Effector CD8-positive, alpha-beta T cell (primary cell): Measurements from ENCODE around the gene CBX5.
"Not testable (repeated sequence)": the region's sequence is repeated elsewhere in the genome, so short reads cannot be mapped to it uniquely, and the experiment has no call there.

Source experiments
- DNase-seq: peaks from one replicate; lab custom pipeline; 2025; lab: John Stamatoyannopoulos, UW

Gene CBX5

GRCh38 chr12:54294152-54294952 lies 14.4 kb upstream of the CBX5 start:
- DNase-seq, result peak; percentile 25

GRCh38 chr12:54292931-54293241 lies 13.0 kb upstream of the CBX5 start:
- no peak for DNase-seq

- no peak for DNase-seq
Observed at GRCh38 chr12:54292083-54292930, 12.4 kb upstream of the CBX5 start.

GRCh38 chr12:54287261-54288157 lies 7.6 kb upstream of the CBX5 start:
- no peak for DNase-seq

GRCh38 chr12:54286042-54287030 lies 6.4 kb upstream of the CBX5 start:
- DNase-seq, result no peak

- DNase-seq, result no peak
Observed at GRCh38 chr12:54285150-54286041, 5.5 kb upstream of the CBX5 start.

- not testable (repeated sequence) for DNase-seq
Observed at GRCh38 chr12:54284070-54284780, 4.3 kb upstream of the CBX5 start.

- DNase-seq, result no peak
Observed at GRCh38 chr12:54282949-54283593, 3.1 kb upstream of the CBX5 start.

- DNase-seq, result not testable (repeated sequence)
Observed at GRCh38 chr12:54281694-54282093, 1.8 kb upstream of the CBX5 start.

GRCh38 chr12:54281261-54281638 lies 1.3 kb upstream of the CBX5 start:
- DNase-seq, result not testable (repeated sequence)

- DNase-seq, result peak; percentile 93
Observed at GRCh38 chr12:54280468-54281260, 742 bp upstream of the CBX5 start, which contains the start of gene HNRNPA1. HNRNPA1 (plus strand) TSS chr12:54280726; CDS start chr12:54280808, 82 bp downstream.

- DNase-seq, result no peak
Observed at GRCh38 chr12:54279227-54279631, 693 bp downstream of the CBX5 start.

- no peak for DNase-seq
Observed at GRCh38 chr12:54277823-54278276, 2.1 kb downstream of the CBX5 start.

- no peak for DNase-seq
Observed at GRCh38 chr12:54276368-54276767, 3.6 kb downstream of the CBX5 start.

GRCh38 chr12:54273981-54274380 lies 5.9 kb downstream of the CBX5 start:
- DNase-seq, result no peak

- no peak for DNase-seq
Observed at GRCh38 chr12:54272214-54272613, 7.7 kb downstream of the CBX5 start.

GRCh38 chr12:54270345-54270744 lies 9.6 kb downstream of the CBX5 start:
- no peak for DNase-seq

GRCh38 chr12:54266852-54267251 lies 13.1 kb downstream of the CBX5 start:
- DNase-seq, result no peak
